ENCODE measurements around the gene AHCYL2.

Gene AHCYL2
- total RNA-seq, result 16.0 to 26.3 (median 26.2) reads per million in 3 experiments

DNA sequence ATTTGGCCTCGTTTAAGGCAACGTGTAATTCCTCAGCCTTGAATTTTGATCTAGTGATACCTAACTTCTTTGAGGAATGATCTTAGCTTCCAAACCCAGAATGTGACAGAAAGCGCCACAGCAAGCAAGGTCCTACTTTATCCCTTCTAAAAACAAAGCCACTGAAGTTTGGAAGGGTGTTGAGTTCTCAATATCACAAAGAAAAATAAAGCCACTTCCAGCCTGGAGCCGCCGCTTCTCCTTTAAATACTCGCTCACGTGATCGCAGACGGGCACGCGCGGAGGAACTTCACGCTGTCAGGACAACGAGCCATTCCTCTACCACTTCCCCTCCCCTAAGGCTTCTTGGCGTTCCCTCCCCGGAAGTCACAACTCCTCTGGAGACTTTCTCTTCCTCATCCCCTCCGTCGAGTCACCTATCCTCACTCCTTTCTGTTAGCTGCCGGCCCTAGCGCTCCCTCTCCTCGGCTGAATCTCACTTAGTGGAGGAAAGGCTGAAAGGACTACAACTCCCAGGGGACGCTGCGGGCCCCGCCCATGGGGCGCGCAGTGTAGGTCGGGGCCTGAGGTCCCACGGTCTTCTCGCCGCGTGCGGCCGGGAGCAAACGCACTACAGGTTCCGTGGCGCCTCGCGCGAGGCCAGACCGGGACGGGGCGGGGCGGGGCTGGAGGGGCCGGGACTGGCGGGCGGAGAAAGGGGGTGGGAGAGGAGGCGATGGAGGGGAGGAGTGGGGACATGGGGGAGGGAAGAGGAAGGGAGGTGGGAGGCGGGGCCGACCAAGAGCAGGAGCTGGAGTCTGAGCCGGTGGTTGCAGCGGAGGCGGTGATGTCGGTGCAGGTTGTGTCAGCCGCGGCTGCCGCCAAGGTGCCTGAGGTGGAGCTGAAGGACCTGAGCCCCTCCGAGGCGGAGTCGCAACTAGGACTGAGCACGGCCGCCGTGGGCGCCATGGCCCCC lies at the start of gene AHCYL2:
Gene AHCYL2, plus strand, starts transcription at position 780 of the 955 bp plus-strand sequence.
- DNase-seq, result peak; percentile 94

DNA sequence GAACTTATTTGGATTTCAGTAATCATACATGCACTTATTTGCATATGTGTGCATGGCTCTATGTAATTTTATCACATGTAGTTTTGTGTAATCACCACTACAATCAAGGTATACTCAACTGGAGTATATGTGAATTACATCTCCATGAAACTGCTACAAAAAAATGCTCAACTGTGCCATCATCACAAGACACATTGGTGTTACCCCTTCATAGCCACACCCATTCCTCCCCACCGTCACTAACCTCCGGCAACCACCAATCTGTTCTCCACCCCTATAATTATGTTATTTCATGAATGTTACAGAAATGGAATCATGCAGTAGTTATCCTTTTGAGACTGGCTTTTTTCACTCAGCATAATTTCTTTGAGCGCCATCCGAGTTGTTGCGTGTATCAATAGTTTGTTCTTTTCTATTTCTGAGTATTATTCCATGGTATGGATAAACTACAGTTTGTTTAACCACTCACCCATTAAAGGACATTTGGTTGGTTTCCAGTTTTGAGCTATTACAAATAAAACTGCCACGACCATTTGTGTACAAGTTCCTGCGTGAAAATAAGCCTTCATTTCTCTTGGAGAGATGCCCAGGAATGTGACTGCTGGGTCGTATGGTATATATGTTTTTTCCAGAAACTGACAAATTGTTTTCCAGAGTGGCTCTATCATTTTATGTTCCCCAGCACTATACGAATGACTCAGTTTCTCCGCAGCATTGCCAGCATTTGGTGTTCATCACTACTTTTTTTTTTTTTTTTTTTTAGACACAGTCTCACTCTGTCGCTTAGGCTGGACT lies 47.7 kb upstream of the AHCYL2 start:
- DNase-seq, result no peak

GRCh38 chr7:129184981-129185670 lies 39.7 kb upstream of the AHCYL2 start:
- no peak for DNase-seq

DNA sequence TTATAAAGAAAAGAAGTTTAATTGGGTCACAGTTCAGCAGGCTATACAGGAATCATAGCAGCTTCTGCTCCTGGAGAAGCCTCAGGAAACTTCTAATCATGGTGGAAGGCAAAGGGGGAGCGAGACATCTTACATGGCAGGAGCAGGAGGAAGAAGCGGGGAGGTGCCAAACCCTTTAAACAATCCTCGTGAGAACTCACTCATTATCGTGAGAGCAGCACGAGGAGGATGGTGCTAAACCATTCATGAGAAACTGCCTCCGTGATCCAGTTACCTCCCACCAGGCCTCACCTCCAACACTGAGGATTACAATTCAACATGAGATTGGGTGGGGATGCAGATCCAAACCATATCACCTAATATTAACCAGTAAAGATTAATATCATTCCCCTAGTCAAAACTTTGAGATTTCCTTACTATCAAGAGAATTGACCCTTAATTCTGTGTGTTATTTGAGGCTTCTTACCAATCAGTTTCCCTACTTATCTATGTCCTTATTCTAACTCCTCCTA lies 38.0 kb upstream of the AHCYL2 start:
- no peak for DNase-seq

GRCh38 chr7:129187681-129188371 lies 37.0 kb upstream of the AHCYL2 start:
- no peak for DNase-seq

- no peak for DNase-seq
These were observed 36.4 kb upstream of the AHCYL2 start, which contains the start of gene SMO for GRCh38 chr7:129188372-129188891. TSS of gene SMO (plus strand) at chr7:129188633. CDS start at chr7:129189152, 519 bp downstream.

- no peak for DNase-seq
These were observed 35.8 kb upstream of the AHCYL2 start for GRCh38 chr7:129188892-129189660.

GRCh38 chr7:129189661-129190310 lies 35.0 kb upstream of the AHCYL2 start:
- DNase-seq, result no peak

DNA sequence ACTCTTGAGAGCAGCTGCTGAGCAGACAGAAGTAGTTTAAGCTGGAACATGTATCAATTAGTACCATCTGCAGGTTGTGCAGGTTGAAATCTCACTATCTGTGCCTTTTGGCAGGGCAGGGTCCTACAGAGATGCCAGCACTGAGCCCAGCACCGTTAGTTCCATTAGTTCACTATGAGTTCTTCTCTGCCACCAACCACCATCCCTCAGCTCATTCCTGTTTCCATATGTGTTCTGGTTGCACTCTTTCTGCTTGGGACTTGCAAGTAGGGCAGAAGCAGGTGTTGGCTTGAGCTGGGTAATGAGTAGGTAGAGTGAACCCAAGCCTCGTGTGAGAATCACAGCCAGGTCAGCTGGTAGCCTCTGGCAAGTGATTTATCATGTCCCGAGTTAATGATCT lies 33.6 kb upstream of the AHCYL2 start:
- DNase-seq, result no peak

DNA sequence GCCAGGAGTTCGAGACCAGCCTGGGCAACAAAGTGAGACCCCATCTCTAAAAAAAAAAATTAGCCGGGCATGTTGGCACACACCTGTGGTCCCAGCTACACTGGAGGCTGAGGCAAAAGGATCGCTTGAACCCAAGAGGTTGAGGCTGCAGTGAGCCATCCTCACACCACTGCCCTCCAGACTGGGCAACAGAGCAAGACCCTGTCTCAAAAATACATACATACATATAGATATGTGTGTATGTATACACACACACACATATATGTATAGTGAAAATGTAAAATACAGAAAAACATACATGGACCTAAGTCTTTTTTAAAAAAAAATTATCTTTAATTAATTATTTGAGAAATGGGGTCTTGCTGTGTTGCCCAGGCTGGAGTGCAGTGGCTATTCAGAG lies 30.9 kb upstream of the AHCYL2 start:
- no peak for DNase-seq

DNA sequence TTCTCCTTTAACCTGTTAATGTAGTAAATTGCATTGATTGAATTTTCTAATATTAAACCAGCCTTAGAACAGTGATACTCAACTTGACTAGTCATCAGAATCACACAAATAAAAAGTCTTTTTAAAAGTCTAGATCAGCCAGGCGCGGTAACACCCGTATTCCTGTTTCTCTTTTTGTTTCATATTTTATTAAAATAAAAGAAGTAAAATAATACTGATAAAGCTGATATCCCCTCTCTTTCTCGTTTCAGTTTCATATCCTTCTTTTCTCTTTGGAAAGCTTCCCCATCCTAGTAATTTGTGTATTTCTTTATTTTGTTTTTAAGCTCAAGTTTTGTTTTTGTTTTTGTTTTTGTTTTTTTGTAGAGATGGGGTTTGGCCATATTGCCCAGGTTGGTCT lies 27.1 kb upstream of the AHCYL2 start:
- no peak for DNase-seq

- DNase-seq, result no peak
These were observed 25.4 kb upstream of the AHCYL2 start for GRCh38 chr7:129199406-129199805.

- DNase-seq, result no peak
These were observed 22.6 kb upstream of the AHCYL2 start for GRCh38 chr7:129202058-129202777.

GRCh38 chr7:129203050-129203741 lies 21.6 kb upstream of the AHCYL2 start:
- DNase-seq, result no peak

- no peak for DNase-seq
These were observed 19.6 kb upstream of the AHCYL2 start for GRCh38 chr7:129205126-129205818.

DNA sequence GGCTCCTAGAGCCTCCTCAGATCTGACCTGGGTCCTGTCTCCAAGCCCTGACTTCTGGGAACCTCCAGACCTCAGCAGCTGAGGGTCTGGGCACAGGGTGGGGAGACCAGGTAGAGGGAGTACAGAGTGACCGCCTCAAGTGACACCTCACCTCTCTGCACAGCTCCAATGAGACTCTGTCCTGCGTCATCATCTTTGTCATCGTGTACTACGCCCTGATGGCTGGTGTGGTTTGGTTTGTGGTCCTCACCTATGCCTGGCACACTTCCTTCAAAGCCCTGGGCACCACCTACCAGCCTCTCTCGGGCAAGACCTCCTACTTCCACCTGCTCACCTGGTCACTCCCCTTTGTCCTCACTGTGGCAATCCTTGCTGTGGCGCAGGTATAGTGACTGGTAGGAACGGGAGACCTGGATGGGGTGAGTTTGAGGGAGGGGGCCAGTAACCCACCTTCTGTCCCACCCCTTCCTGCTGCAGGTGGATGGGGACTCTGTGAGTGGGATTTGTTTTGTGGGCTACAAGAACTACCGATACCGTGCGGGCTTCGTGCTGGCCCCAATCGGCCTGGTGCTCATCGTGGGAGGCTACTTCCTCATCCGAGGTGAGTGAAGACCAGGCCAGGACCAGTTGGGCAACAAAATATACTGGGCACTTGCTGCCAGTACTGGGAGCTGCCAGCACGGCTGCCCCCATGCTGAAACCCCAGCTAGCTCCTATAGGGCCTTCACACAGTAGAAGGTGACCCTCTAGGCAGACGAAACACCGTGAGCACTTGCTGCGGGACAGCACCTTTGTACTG lies 18.6 kb upstream of the AHCYL2 start:
- DNase-seq, result no peak

DNA sequence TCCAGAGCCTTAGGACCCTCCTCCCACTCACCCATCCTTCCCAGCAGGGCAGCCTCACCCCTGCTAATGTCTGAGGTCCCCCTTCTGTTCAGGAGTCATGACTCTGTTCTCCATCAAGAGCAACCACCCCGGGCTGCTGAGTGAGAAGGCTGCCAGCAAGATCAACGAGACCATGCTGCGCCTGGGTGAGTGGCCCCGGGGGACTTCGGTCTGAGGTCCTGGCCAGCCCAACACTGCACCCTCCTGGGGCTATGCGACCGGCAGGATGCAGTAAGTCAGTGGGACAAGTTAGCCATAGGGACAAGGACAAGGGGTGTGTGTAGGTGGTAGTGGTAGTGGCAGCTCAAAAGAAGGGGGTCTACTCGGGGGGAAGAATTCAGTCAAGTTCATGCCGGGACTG lies 16.2 kb upstream of the AHCYL2 start:
- no peak for DNase-seq
